ENCODE measurements around the gene RNF222. TPM values are rescaled to one million over a fixed set of nuclear protein-coding genes. Genes with fewer than 3 reads are reported as not detected.

Gene RNF222
- total and polyA plus RNA-seq, 2 donors (not counting 1 experiment from before 2014, with no cell fraction given), result not detected

GRCh38 chr17:8443756-8444155 is 46.1 kb upstream of the RNF222 start:
- Histone ChIP-seq H3K27ac (ENCODE audit: insufficient read depth, low read length) (no peak overlapping the region), H3K4me1 (ENCODE audit: control insufficient read depth, extremely low read depth, insufficient read depth, low read length) (no peaks in the 10 kb centered on the region), H3K36me3 (ENCODE audit: control insufficient read depth, insufficient read depth, low read length) (peaks cover 10% of the 10 kb centered on the region)

GRCh38 chr17:8442310-8442709 is 44.7 kb upstream of the RNF222 start:
- TF ChIP-seq CTCF (conservative IDR thresholded peaks at IDR 0.05 in 1 of 2, IDR thresholded peaks at IDR 0.05 in 1 of 2; ENCODE audit: low read depth in 1 of 2, low read length in 2 of 2), result no peak
- TF ChIP-seq EZH2 (IDR thresholded peaks at IDR 0.05; ENCODE audit: low read length, missing control alignments), result no peak
- Histone ChIP-seq H3K27me3 (ENCODE audit: control insufficient read depth, insufficient read depth, low read length) (no peaks in the 10 kb centered on the region), H3K36me3 (ENCODE audit: control insufficient read depth, insufficient read depth, low read length) (peaks cover 10% of the 10 kb centered on the region), H2AFZ (ENCODE audit: low read length) (no peak overlapping the region), H3K27ac (ENCODE audit: insufficient read depth, low read length) (no peak overlapping the region), H3K9ac (ENCODE audit: insufficient read depth, low read length) (no peak overlapping the region), H3K4me1 (ENCODE audit: control insufficient read depth, extremely low read depth, insufficient read depth, low read length) (no peaks in the 10 kb centered on the region), H3K9me3 (ENCODE audit: control insufficient read depth, insufficient read depth, low read depth, low read length) (no peaks in the 10 kb centered on the region), H3K4me3 (replicated peaks in 1 of 4; ENCODE audit: control extremely low read depth in 1 of 4, insufficient read depth in 1 of 4, low read depth in 3 of 4, low read length in 4 of 4) (no peak overlapping the region), H3K79me2 (ENCODE audit: control insufficient read depth, insufficient read depth, low read length) (peaks cover 71% of the 10 kb centered on the region), H3K4me2 (ENCODE audit: extremely low read depth, insufficient read depth, low read length) (no peak overlapping the region), H4K20me1 (ENCODE audit: control insufficient read depth, extremely low read depth, insufficient read depth, low read length) (no peaks in the 10 kb centered on the region)
- DNase-seq (ENCODE audit: low read depth in 2 of 2), result no peak

More at GRCh38 chr17:8443756-8444155, 46.1 kb upstream of the RNF222 start:
- H2AFZ ChIP-seq (ENCODE audit: low read length), result no peak overlapping the region
- no peak overlapping the region for H3K4me3 ChIP-seq (replicated peaks in 1 of 4; ENCODE audit: control extremely low read depth in 1 of 4, insufficient read depth in 1 of 4, low read depth in 3 of 4, low read length in 4 of 4)
- DNase-seq (ENCODE audit: low read depth in 2 of 2), result no peak
- no peak overlapping the region for H3K4me2 ChIP-seq (ENCODE audit: extremely low read depth, insufficient read depth, low read length)
- H4K20me1 ChIP-seq (ENCODE audit: control insufficient read depth, extremely low read depth, insufficient read depth, low read length), result no peaks in the 10 kb centered on the region
- H3K9me3 ChIP-seq (ENCODE audit: control insufficient read depth, insufficient read depth, low read depth, low read length), result no peaks in the 10 kb centered on the region
- peaks cover 56% of the 10 kb centered on the region for H3K79me2 ChIP-seq (ENCODE audit: control insufficient read depth, insufficient read depth, low read length)
- no peaks in the 10 kb centered on the region for H3K27me3 ChIP-seq (ENCODE audit: control insufficient read depth, insufficient read depth, low read length)
- TF ChIP-seq CTCF (conservative IDR thresholded peaks at IDR 0.05 in 1 of 2, IDR thresholded peaks at IDR 0.05 in 1 of 2; ENCODE audit: low read depth in 1 of 2, low read length in 2 of 2), result no peak
- TF ChIP-seq EZH2 (IDR thresholded peaks at IDR 0.05; ENCODE audit: low read length, missing control alignments), result no peak
- no peak overlapping the region for H3K9ac ChIP-seq (ENCODE audit: insufficient read depth, low read length)

GRCh38 chr17:8441690-8442089 is 44.1 kb upstream of the RNF222 start:
- TF ChIP-seq CTCF (conservative IDR thresholded peaks at IDR 0.05 in 1 of 2, IDR thresholded peaks at IDR 0.05 in 1 of 2; ENCODE audit: low read depth in 1 of 2, low read length in 2 of 2) (no peak), EZH2 (IDR thresholded peaks at IDR 0.05; ENCODE audit: low read length, missing control alignments) (no peak)
- no peak overlapping the region for H3K4me3 ChIP-seq (replicated peaks in 1 of 4; ENCODE audit: control extremely low read depth in 1 of 4, insufficient read depth in 1 of 4, low read depth in 3 of 4, low read length in 4 of 4)
- no peak overlapping the region for H2AFZ ChIP-seq (ENCODE audit: low read length)
- H3K27me3 ChIP-seq (ENCODE audit: control insufficient read depth, insufficient read depth, low read length), result no peaks in the 10 kb centered on the region
- H4K20me1 ChIP-seq (ENCODE audit: control insufficient read depth, extremely low read depth, insufficient read depth, low read length), result no peaks in the 10 kb centered on the region
- H3K36me3 ChIP-seq (ENCODE audit: control insufficient read depth, insufficient read depth, low read length), result peaks cover 10% of the 10 kb centered on the region
- peaks cover 77% of the 10 kb centered on the region for H3K79me2 ChIP-seq (ENCODE audit: control insufficient read depth, insufficient read depth, low read length)
- H3K9me3 ChIP-seq (ENCODE audit: control insufficient read depth, insufficient read depth, low read depth, low read length), result no peaks in the 10 kb centered on the region
- H3K4me2 ChIP-seq (ENCODE audit: extremely low read depth, insufficient read depth, low read length), result no peak overlapping the region
- H3K4me1 ChIP-seq (ENCODE audit: control insufficient read depth, extremely low read depth, insufficient read depth, low read length), result no peaks in the 10 kb centered on the region
- no peak overlapping the region for H3K27ac ChIP-seq (ENCODE audit: insufficient read depth, low read length)
- DNase-seq (ENCODE audit: low read depth in 2 of 2), result no peak
- no peak overlapping the region for H3K9ac ChIP-seq (ENCODE audit: insufficient read depth, low read length)

Data from fibroblast of lung (primary cell).